Osteocyte (in vitro differentiated cells): ENCODE measurements around the gene STRA6. TPM values are rescaled to one million over a fixed set of nuclear protein-coding genes. Genes with fewer than 3 reads are reported as not detected.

Experiments used
- DNase-seq: peaks from one replicate; pipeline ENCODE4 v3.0.0; 2021; ENCODE audit warnings: mixed read lengths; ENCODE audit not compliant: unreplicated experiment; ENCODE audit errors: extremely low spot score
- H3K27ac Mint-ChIP-seq: one replicate; pipeline ENCODE4 v1.8.0; 2021; ENCODE audit warnings: mild to moderate bottlenecking, mixed read lengths; ENCODE audit not compliant: unreplicated experiment
- H3K27me3 Mint-ChIP-seq: one replicate; pipeline ENCODE4 v1.8.0; 2021; ENCODE audit warnings: mixed read lengths; ENCODE audit not compliant: unreplicated experiment
- H3K36me3 Mint-ChIP-seq: one replicate; pipeline ENCODE4 v1.8.0; 2021; ENCODE audit warnings: mixed read lengths; ENCODE audit not compliant: unreplicated experiment
- H3K4me1 Mint-ChIP-seq: one replicate; pipeline ENCODE4 v1.8.0; 2021; ENCODE audit warnings: mixed read lengths; ENCODE audit not compliant: unreplicated experiment
- H3K4me3 Mint-ChIP-seq: one replicate; pipeline ENCODE4 v1.8.0; 2021; ENCODE audit warnings: mild to moderate bottlenecking, moderate library complexity, mixed read lengths; ENCODE audit not compliant: unreplicated experiment
- H3K9me3 Mint-ChIP-seq: one replicate; pipeline ENCODE4 v1.8.0; 2021; ENCODE audit warnings: mixed read lengths; ENCODE audit not compliant: unreplicated experiment
- total RNA-seq: library from RNA; stranded (reverse); gene quantifications from 2 replicates; pipeline ENCODE4 v1.2.1, GENCODE V29; 2021
- TF ChIP-seq, protein P1 (sequence below): fragments of 200-600 bp; sonication (generic); IDR thresholded peaks from 2 replicates; pipeline ENCODE4 v1.5.0; 2021; ENCODE audit warnings: antibody characterized with exemption, mild to moderate bottlenecking, moderate library complexity

Gene STRA6
- total RNA-seq, 1 donor from 2014 or later, result 25.8 TPM

GRCh38 chr15:74214324-74215021, 11.9 kb upstream of the STRA6 start:
- Mint-ChIP-seq H3K36me3 (no peaks in the 10 kb centered on the region), H3K27me3 (no peaks in the 10 kb centered on the region), H3K4me1 (peaks cover 30% of the 10 kb centered on the region), H3K4me3 (no peak overlapping the region), H3K27ac (peak overlapping the region; percentile 47), H3K9me3 (no peaks in the 10 kb centered on the region)
- no peak for DNase-seq
- TF ChIP-seq, protein P1, sequence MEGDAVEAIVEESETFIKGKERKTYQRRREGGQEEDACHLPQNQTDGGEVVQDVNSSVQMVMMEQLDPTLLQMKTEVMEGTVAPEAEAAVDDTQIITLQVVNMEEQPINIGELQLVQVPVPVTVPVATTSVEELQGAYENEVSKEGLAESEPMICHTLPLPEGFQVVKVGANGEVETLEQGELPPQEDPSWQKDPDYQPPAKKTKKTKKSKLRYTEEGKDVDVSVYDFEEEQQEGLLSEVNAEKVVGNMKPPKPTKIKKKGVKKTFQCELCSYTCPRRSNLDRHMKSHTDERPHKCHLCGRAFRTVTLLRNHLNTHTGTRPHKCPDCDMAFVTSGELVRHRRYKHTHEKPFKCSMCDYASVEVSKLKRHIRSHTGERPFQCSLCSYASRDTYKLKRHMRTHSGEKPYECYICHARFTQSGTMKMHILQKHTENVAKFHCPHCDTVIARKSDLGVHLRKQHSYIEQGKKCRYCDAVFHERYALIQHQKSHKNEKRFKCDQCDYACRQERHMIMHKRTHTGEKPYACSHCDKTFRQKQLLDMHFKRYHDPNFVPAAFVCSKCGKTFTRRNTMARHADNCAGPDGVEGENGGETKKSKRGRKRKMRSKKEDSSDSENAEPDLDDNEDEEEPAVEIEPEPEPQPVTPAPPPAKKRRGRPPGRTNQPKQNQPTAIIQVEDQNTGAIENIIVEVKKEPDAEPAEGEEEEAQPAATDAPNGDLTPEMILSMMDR, result no peak

- H3K9me3 Mint-ChIP-seq, result no peaks in the 10 kb centered on the region
- no peak overlapping the region for H3K4me3 Mint-ChIP-seq
- H3K4me1 Mint-ChIP-seq, result peaks cover 36% of the 10 kb centered on the region
- H3K27ac Mint-ChIP-seq, result no peak overlapping the region
- no peaks in the 10 kb centered on the region for H3K27me3 Mint-ChIP-seq
- TF ChIP-seq, protein P1, result no peak
- H3K36me3 Mint-ChIP-seq, result no peaks in the 10 kb centered on the region
- no peak for DNase-seq
Measured at GRCh38 chr15:74213858-74214284, 11.3 kb upstream of the STRA6 start.

GRCh38 chr15:74212494-74212893, 9.9 kb upstream of the STRA6 start:
- TF ChIP-seq, protein P1, result no peak
- no peak for DNase-seq
- H3K4me1 Mint-ChIP-seq, result peaks cover 43% of the 10 kb centered on the region

GRCh38 chr15:74211656-74212055, 9.1 kb upstream of the STRA6 start:
- DNase-seq, result no peak
- no peak overlapping the region for H3K4me3 Mint-ChIP-seq
- no peaks in the 10 kb centered on the region for H3K27me3 Mint-ChIP-seq
- H3K36me3 Mint-ChIP-seq, result no peaks in the 10 kb centered on the region
- no peaks in the 10 kb centered on the region for H3K9me3 Mint-ChIP-seq
- TF ChIP-seq, protein P1, result no peak
- peaks cover 49% of the 10 kb centered on the region for H3K4me1 Mint-ChIP-seq
- no peak overlapping the region for H3K27ac Mint-ChIP-seq

More at GRCh38 chr15:74212494-74212893, 9.9 kb upstream of the STRA6 start:
- Mint-ChIP-seq H3K36me3 (no peaks in the 10 kb centered on the region), H3K27ac (no peak overlapping the region), H3K4me3 (no peak overlapping the region), H3K27me3 (no peaks in the 10 kb centered on the region), H3K9me3 (no peaks in the 10 kb centered on the region)

GRCh38 chr15:74210729-74211128, 8.1 kb upstream of the STRA6 start:
- Mint-ChIP-seq H3K4me1 (peaks cover 46% of the 10 kb centered on the region), H3K9me3 (no peaks in the 10 kb centered on the region), H3K4me3 (no peak overlapping the region), H3K36me3 (no peaks in the 10 kb centered on the region), H3K27me3 (no peaks in the 10 kb centered on the region), H3K27ac (no peak overlapping the region)
- no peak for DNase-seq
- TF ChIP-seq, protein P1, result no peak
